HG02763 (cell line): ENCODE results near the gene CLN5.
A peak's percentile ranks its signal among the peaks of the same experiment; 100 is the strongest.
"Not testable (repeated sequence)": the region's sequence is repeated elsewhere in the genome, so short reads cannot be mapped to it uniquely, and the experiment has no call there.

ENCODE experiments used
- ATAC-seq: cut with Tn5 transposase; IDR thresholded peaks from one replicate; pipeline ENCODE4 v1.9.1; 2021; ENCODE audit warnings: mild to moderate bottlenecking, moderate library complexity; ENCODE audit not compliant: unreplicated experiment

CLN5 gene

GRCh38 chr13:76975863-76976262 is 16.0 kb upstream of the CLN5 start:
- no peak for ATAC-seq

GRCh38 chr13:76976490-76976889 is 15.4 kb upstream of the CLN5 start:
- no peak for ATAC-seq

- no peak for ATAC-seq
Measured at GRCh38 chr13:76976929-76977328, 15.0 kb upstream of the CLN5 start.

- ATAC-seq = peak; percentile 100
Measured at GRCh38 chr13:76980075-76980718, 11.7 kb upstream of the CLN5 start.

- ATAC-seq = no peak
Measured at GRCh38 chr13:76982061-76982460, 9.8 kb upstream of the CLN5 start.

GRCh38 chr13:76983676-76984075 is 8.2 kb upstream of the CLN5 start:
- no peak for ATAC-seq

- ATAC-seq = peak; percentile 33
Measured at GRCh38 chr13:76991432-76991795, 467 bp upstream of the CLN5 start.

GRCh38 chr13:76992548-76993001 is 694 bp downstream of the CLN5 start:
- ATAC-seq = no peak

GRCh38 chr13:76993021-76993420 is 1.1 kb downstream of the CLN5 start:
- no peak for ATAC-seq

GRCh38 chr13:76993473-76993872 is 1.6 kb downstream of the CLN5 start:
- ATAC-seq = no peak

- no peak for ATAC-seq
Measured at GRCh38 chr13:76994281-76994680, 2.4 kb downstream of the CLN5 start.

- ATAC-seq = no peak
Measured at GRCh38 chr13:77000475-77000874, 8.6 kb downstream of the CLN5 start.

- no peak for ATAC-seq
Measured at GRCh38 chr13:77001540-77001939, 9.7 kb downstream of the CLN5 start.

GRCh38 chr13:77001963-77002587 is 10.2 kb downstream of the CLN5 start:
- ATAC-seq = no peak

GRCh38 chr13:77002590-77003190 is 10.8 kb downstream of the CLN5 start:
- ATAC-seq = no peak

- not testable (repeated sequence) for ATAC-seq
Measured at GRCh38 chr13:77008337-77008736, 16.5 kb downstream of the CLN5 start.

- no peak for ATAC-seq
Measured at GRCh38 chr13:77009011-77009410, 17.1 kb downstream of the CLN5 start.

- not testable (repeated sequence) for ATAC-seq
Measured at GRCh38 chr13:77009719-77010118, 17.8 kb downstream of the CLN5 start.

GRCh38 chr13:77013853-77014542 is 22.1 kb downstream of the CLN5 start:
- no peak for ATAC-seq

GRCh38 chr13:77014906-77015685 is 23.2 kb downstream of the CLN5 start:
- no peak for ATAC-seq

GRCh38 chr13:77016251-77016812 is 24.5 kb downstream of the CLN5 start:
- ATAC-seq = no peak
